Measurements from ENCODE around the gene SPRED2.

Gene SPRED2

DNA sequence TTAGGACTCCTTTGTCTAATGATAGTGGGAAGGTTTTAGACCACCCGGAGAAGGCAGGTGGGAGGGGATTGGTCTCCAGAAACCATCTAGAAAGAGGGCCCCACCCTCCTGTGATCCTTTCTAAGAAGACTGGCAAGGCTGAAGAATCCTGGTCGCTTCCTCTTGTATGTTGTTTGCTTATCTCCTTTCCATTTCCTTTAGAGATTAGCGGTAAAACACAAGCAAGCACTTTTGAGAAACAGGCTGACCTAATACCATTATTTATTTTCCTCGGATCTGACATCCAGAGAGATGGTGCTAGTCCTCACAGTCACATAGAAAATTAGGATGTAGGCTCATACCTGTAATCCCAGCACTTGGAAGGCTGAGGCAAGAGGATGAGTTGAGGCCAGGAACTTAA, 45.2 kb upstream of the SPRED2 start:
- Histone ChIP-seq H3K4ac (ENCODE audit: low read length) (no peak overlapping the region), H3K4me3 (ENCODE audit: low read length in 2 of 2) (no peak overlapping the region), H3K14ac (ENCODE audit: low read length) (no peak overlapping the region), H3K4me2 (ENCODE audit: insufficient read depth, low read length, poor library complexity, severe bottlenecking) (no peak overlapping the region), H4K8ac (ENCODE audit: low read depth, low read length) (no peak overlapping the region), H3K18ac (ENCODE audit: low read length) (no peak overlapping the region), H3K23ac (ENCODE audit: low read depth, low read length, poor library complexity) (no peak overlapping the region), H2AFZ (ENCODE audit: low read length) (no peak overlapping the region), H3K9me3 (replicated peaks in 1 of 2; ENCODE audit: control insufficient read depth in 2 of 2, insufficient read depth in 1 of 2, low read depth in 1 of 2, low read length in 2 of 2) (peaks cover 2 to 11% of the 10 kb centered on the region in 2 donors), H2BK5ac (ENCODE audit: low read length) (no peak overlapping the region), H3K27ac (replicated peaks; ENCODE audit: low read length) (no peak overlapping the region), H3K27me3 (ENCODE audit: control insufficient read depth in 3 of 3, insufficient read depth in 3 of 3, low read depth in 1 of 3, low read length in 3 of 3) (no peaks in the 10 kb centered on the region), H2AK5ac (ENCODE audit: low read depth, low read length) (no peak overlapping the region), H3K79me1 (ENCODE audit: low read depth, low read length) (no peaks in the 10 kb centered on the region), H2BK15ac (ENCODE audit: low read length) (no peak overlapping the region), H2BK12ac (ENCODE audit: low read length) (no peak overlapping the region), H4K91ac (ENCODE audit: low read depth, low read length, poor library complexity) (no peak overlapping the region), H3K9ac (ENCODE audit: low read depth, low read length, poor library complexity) (no peak overlapping the region), H2BK120ac (ENCODE audit: low read depth, low read length) (no peak overlapping the region), H3K4me1 (ENCODE audit: control insufficient read depth in 2 of 2, insufficient read depth in 1 of 2, low read depth in 1 of 2, low read length in 2 of 2) (no peaks in the 10 kb centered on the region), H3K36me3 (replicated peaks in 1 of 2; ENCODE audit: control insufficient read depth in 2 of 2, insufficient read depth in 2 of 2, low read length in 2 of 2) (no peaks in the 10 kb centered on the region)
- WGBS, 2 donors (ENCODE audit: extremely low coverage in 2 of 2, insufficient read length in 2 of 2, insufficient replicate concordance in 1 of 2): no CpG with 5 or more reads among the region's 4 CpGs
- DNase-seq (ENCODE audit: low spot score): no peak

- Histone ChIP-seq H2BK5ac (ENCODE audit: low read length) (no peak overlapping the region), H4K8ac (ENCODE audit: low read depth, low read length) (no peak overlapping the region), H2AK5ac (ENCODE audit: low read depth, low read length) (no peak overlapping the region), H2BK15ac (ENCODE audit: low read length) (no peak overlapping the region), H4K91ac (ENCODE audit: low read depth, low read length, poor library complexity) (no peak overlapping the region), H3K36me3 (replicated peaks in 1 of 2; ENCODE audit: control insufficient read depth in 2 of 2, insufficient read depth in 2 of 2, low read length in 2 of 2) (no peaks in the 10 kb centered on the region), H3K4me3 (ENCODE audit: low read length in 2 of 2) (no peak overlapping the region), H2BK120ac (ENCODE audit: low read depth, low read length) (no peak overlapping the region), H3K9me3 (replicated peaks in 1 of 2; ENCODE audit: control insufficient read depth in 2 of 2, insufficient read depth in 1 of 2, low read depth in 1 of 2, low read length in 2 of 2) (peaks cover 2 to 11% of the 10 kb centered on the region in 2 donors), H3K27me3 (ENCODE audit: control insufficient read depth in 3 of 3, insufficient read depth in 3 of 3, low read depth in 1 of 3, low read length in 3 of 3) (no peaks in the 10 kb centered on the region), H3K4ac (ENCODE audit: low read length) (no peak overlapping the region), H2BK12ac (ENCODE audit: low read length) (no peak overlapping the region), H3K4me2 (ENCODE audit: insufficient read depth, low read length, poor library complexity, severe bottlenecking) (no peak overlapping the region), H3K14ac (ENCODE audit: low read length) (no peak overlapping the region), H3K18ac (ENCODE audit: low read length) (no peak overlapping the region), H3K79me1 (ENCODE audit: low read depth, low read length) (no peaks in the 10 kb centered on the region), H3K23ac (ENCODE audit: low read depth, low read length, poor library complexity) (no peak overlapping the region), H3K9ac (ENCODE audit: low read depth, low read length, poor library complexity) (no peak overlapping the region), H2AFZ (ENCODE audit: low read length) (no peak overlapping the region), H3K4me1 (ENCODE audit: control insufficient read depth in 2 of 2, insufficient read depth in 1 of 2, low read depth in 1 of 2, low read length in 2 of 2) (no peaks in the 10 kb centered on the region), H3K27ac (replicated peaks; ENCODE audit: low read length) (no peak overlapping the region)
- no CpG with 5 or more reads among the region's 9 CpGs for WGBS, 2 donors (ENCODE audit: extremely low coverage in 2 of 2, insufficient read length in 2 of 2, insufficient replicate concordance in 1 of 2)
- DNase-seq (ENCODE audit: low spot score): no peak
Observed at GRCh38 chr2:65476778-65477177, 44.4 kb upstream of the SPRED2 start.

- H2BK5ac ChIP-seq (ENCODE audit: low read length): no peak overlapping the region
- H3K27ac ChIP-seq (replicated peaks; ENCODE audit: low read length): no peak overlapping the region
- H4K91ac ChIP-seq (ENCODE audit: low read depth, low read length, poor library complexity): no peak overlapping the region
- H3K4ac ChIP-seq (ENCODE audit: low read length): no peak overlapping the region
- H3K9me3 ChIP-seq (replicated peaks in 1 of 2; ENCODE audit: control insufficient read depth in 2 of 2, insufficient read depth in 1 of 2, low read depth in 1 of 2, low read length in 2 of 2): peaks cover 2 to 11% of the 10 kb centered on the region in 2 donors
- H2AFZ ChIP-seq (ENCODE audit: low read length): no peak overlapping the region
- no peaks in the 10 kb centered on the region for H3K79me1 ChIP-seq (ENCODE audit: low read depth, low read length)
- H3K14ac ChIP-seq (ENCODE audit: low read length): no peak overlapping the region
- H2AK5ac ChIP-seq (ENCODE audit: low read depth, low read length): no peak overlapping the region
- H3K4me3 ChIP-seq (ENCODE audit: low read length in 2 of 2): no peak overlapping the region
- no CpG with 5 or more reads among the region's 1 CpG for WGBS, 2 donors (ENCODE audit: extremely low coverage in 2 of 2, insufficient read length in 2 of 2, insufficient replicate concordance in 1 of 2)
- H2BK120ac ChIP-seq (ENCODE audit: low read depth, low read length): no peak overlapping the region
- DNase-seq (ENCODE audit: low spot score): no peak
- no peaks in the 10 kb centered on the region for H3K27me3 ChIP-seq (ENCODE audit: control insufficient read depth in 3 of 3, insufficient read depth in 3 of 3, low read depth in 1 of 3, low read length in 3 of 3)
- H3K4me2 ChIP-seq (ENCODE audit: insufficient read depth, low read length, poor library complexity, severe bottlenecking): no peak overlapping the region
- no peak overlapping the region for H4K8ac ChIP-seq (ENCODE audit: low read depth, low read length)
- no peak overlapping the region for H3K23ac ChIP-seq (ENCODE audit: low read depth, low read length, poor library complexity)
- no peak overlapping the region for H3K18ac ChIP-seq (ENCODE audit: low read length)
- no peaks in the 10 kb centered on the region for H3K4me1 ChIP-seq (ENCODE audit: control insufficient read depth in 2 of 2, insufficient read depth in 1 of 2, low read depth in 1 of 2, low read length in 2 of 2)
- H2BK12ac ChIP-seq (ENCODE audit: low read length): no peak overlapping the region
- H3K36me3 ChIP-seq (replicated peaks in 1 of 2; ENCODE audit: control insufficient read depth in 2 of 2, insufficient read depth in 2 of 2, low read length in 2 of 2): no peaks in the 10 kb centered on the region
- H2BK15ac ChIP-seq (ENCODE audit: low read length): no peak overlapping the region
- H3K9ac ChIP-seq (ENCODE audit: low read depth, low read length, poor library complexity): no peak overlapping the region
Observed at GRCh38 chr2:65475000-65475399, 42.6 kb upstream of the SPRED2 start.

GRCh38 chr2:65473045-65473444, 40.6 kb upstream of the SPRED2 start:
- H2BK120ac ChIP-seq (ENCODE audit: low read depth, low read length): no peak overlapping the region
- peak overlapping the region in 1 of 2 donors; percentile 4 for H3K4me3 ChIP-seq (ENCODE audit: low read length in 2 of 2)
- H3K27me3 ChIP-seq (ENCODE audit: control insufficient read depth in 3 of 3, insufficient read depth in 3 of 3, low read depth in 1 of 3, low read length in 3 of 3): no peaks in the 10 kb centered on the region
- H2AFZ ChIP-seq (ENCODE audit: low read length): no peak overlapping the region
- no peak overlapping the region for H3K27ac ChIP-seq (replicated peaks; ENCODE audit: low read length)
- no peak overlapping the region for H3K14ac ChIP-seq (ENCODE audit: low read length)
- no peak overlapping the region for H4K91ac ChIP-seq (ENCODE audit: low read depth, low read length, poor library complexity)
- peaks cover 2 to 11% of the 10 kb centered on the region in 2 donors for H3K9me3 ChIP-seq (replicated peaks in 1 of 2; ENCODE audit: control insufficient read depth in 2 of 2, insufficient read depth in 1 of 2, low read depth in 1 of 2, low read length in 2 of 2)
- no peak overlapping the region for H3K9ac ChIP-seq (ENCODE audit: low read depth, low read length, poor library complexity)
- no CpG with 5 or more reads among the region's 1 CpG for WGBS, 2 donors (ENCODE audit: extremely low coverage in 2 of 2, insufficient read length in 2 of 2, insufficient replicate concordance in 1 of 2)
- no peaks in the 10 kb centered on the region for H3K4me1 ChIP-seq (ENCODE audit: control insufficient read depth in 2 of 2, insufficient read depth in 1 of 2, low read depth in 1 of 2, low read length in 2 of 2)
- no peak overlapping the region for H3K4ac ChIP-seq (ENCODE audit: low read length)
- H3K79me1 ChIP-seq (ENCODE audit: low read depth, low read length): no peaks in the 10 kb centered on the region
- H2BK15ac ChIP-seq (ENCODE audit: low read length): no peak overlapping the region
- no peak overlapping the region for H3K23ac ChIP-seq (ENCODE audit: low read depth, low read length, poor library complexity)
- H3K36me3 ChIP-seq (replicated peaks in 1 of 2; ENCODE audit: control insufficient read depth in 2 of 2, insufficient read depth in 2 of 2, low read length in 2 of 2): no peaks in the 10 kb centered on the region
- H3K4me2 ChIP-seq (ENCODE audit: insufficient read depth, low read length, poor library complexity, severe bottlenecking): no peak overlapping the region
- DNase-seq (ENCODE audit: low spot score): no peak
- no peak overlapping the region for H2AK5ac ChIP-seq (ENCODE audit: low read depth, low read length)
- no peak overlapping the region for H4K8ac ChIP-seq (ENCODE audit: low read depth, low read length)
- no peak overlapping the region for H2BK12ac ChIP-seq (ENCODE audit: low read length)
- no peak overlapping the region for H3K18ac ChIP-seq (ENCODE audit: low read length)
- no peak overlapping the region for H2BK5ac ChIP-seq (ENCODE audit: low read length)

All from neuronal stem cell (in vitro differentiated cells).